Measurements from ENCODE around the gene PGLYRP1.

Gene PGLYRP1

GRCh38 chr19:45996933-45997332, 25.9 kb downstream of the PGLYRP1 start:
- no peak overlapping the region for H3K4me3 ChIP-seq (ENCODE audit: low read depth, low read length)
- no peak for DNase-seq (ENCODE audit: low read depth, low spot score)
- in situ Hi-C loops (cut with HindIII; ENCODE audit: low sequenced_read_pairs), result no loop called here
- no peak for TF ChIP-seq CTCF (IDR thresholded peaks at IDR 0.05; ENCODE audit: low read depth, low read length)

- in situ Hi-C loops (cut with HindIII; ENCODE audit: low sequenced_read_pairs), result no loop called here
- H3K4me3 ChIP-seq (ENCODE audit: low read depth, low read length), result peak overlapping the region; percentile 87
- TF ChIP-seq CTCF (IDR thresholded peaks at IDR 0.05; ENCODE audit: low read depth, low read length), result no peak
- no peak for DNase-seq (ENCODE audit: low read depth, low spot score)
Observed at GRCh38 chr19:45995715-45996385, 27.0 kb downstream of the PGLYRP1 start.

- peak within 1 kb of the TSS; percentile 87 for H3K4me3 ChIP-seq (ENCODE audit: low read depth, low read length)
- TF ChIP-seq CTCF (IDR thresholded peaks at IDR 0.05; ENCODE audit: low read depth, low read length), result no peak
- peak; percentile 100 for DNase-seq (ENCODE audit: low read depth, low spot score)
- in situ Hi-C loops (cut with HindIII; ENCODE audit: low sequenced_read_pairs), result no loop called here
Observed at GRCh38 chr19:45994998-45995714, 27.7 kb downstream of the PGLYRP1 start, which contains the start of gene CCDC61. TSS of gene CCDC61 (plus strand) at chr19:45995467. CDS start at chr19:46003019, 7,552 bp downstream.

GRCh38 chr19:45994456-45994997, 28.3 kb downstream of the PGLYRP1 start:
- in situ Hi-C loops (cut with HindIII; ENCODE audit: low sequenced_read_pairs), result no loop called here
- H3K4me3 ChIP-seq (ENCODE audit: low read depth, low read length), result peak overlapping the region; percentile 48
- no peak for TF ChIP-seq CTCF (IDR thresholded peaks at IDR 0.05; ENCODE audit: low read depth, low read length)
- no peak for DNase-seq (ENCODE audit: low read depth, low spot score)

DNA sequence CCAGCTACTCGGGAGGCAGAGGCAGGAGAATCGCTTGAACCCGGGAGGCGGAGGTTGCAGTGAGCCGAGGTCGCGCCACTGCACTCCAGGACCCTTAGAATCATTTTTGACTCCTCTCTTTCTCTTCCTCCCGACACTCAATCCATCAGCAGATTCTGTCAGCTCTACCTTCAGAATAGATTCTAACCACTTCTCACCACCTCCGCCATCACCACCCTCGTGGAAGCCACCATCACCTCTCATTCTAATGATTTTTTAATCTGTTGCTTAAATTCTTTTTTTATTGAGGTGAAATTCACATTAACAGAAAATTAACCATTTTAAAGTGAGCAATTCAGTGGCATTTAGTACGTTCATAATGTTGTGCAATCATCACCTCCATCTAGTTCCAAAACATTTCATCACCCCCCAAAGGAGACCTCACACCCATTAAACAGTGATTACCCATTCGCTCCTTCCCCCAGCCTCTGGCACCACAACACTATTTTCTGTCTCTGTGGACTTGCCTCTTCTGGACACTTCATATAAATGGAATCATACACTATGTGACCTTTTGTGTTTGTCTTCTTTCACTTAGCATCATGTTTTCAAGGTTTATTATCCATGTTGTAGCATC, 32.6 kb downstream of the PGLYRP1 start:
- no peak for TF ChIP-seq CTCF (IDR thresholded peaks at IDR 0.05; ENCODE audit: low read depth, low read length)
- in situ Hi-C loops (cut with HindIII; ENCODE audit: low sequenced_read_pairs), result no loop called here

DNA sequence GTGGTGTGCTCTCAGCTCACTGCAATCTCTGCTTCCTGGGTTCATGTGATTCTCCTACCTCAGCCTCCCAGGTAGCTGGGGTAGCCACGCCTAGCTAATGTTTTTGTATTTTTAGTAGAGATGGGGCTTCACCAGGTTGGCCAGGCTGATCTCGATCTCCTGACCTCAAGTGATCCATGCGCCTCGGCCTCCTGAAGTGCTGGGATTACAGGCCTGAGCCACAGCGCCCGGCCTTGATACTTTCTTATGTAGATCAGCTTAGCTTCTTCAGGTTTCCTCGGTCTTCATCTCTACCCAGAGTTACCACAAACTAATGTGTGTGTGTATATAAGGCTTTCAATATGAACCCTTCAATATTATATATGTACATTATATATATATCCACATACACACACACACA, 37.5 kb downstream of the PGLYRP1 start:
- no peak for TF ChIP-seq CTCF (IDR thresholded peaks at IDR 0.05; ENCODE audit: low read depth, low read length)
- H3K4me3 ChIP-seq (ENCODE audit: low read depth, low read length), result no peak overlapping the region
- no peak for DNase-seq (ENCODE audit: low read depth, low spot score)
- in situ Hi-C loops (cut with HindIII; ENCODE audit: low sequenced_read_pairs), result no loop called here

More for the DNA sequence above, 32.6 kb downstream of the PGLYRP1 start:
- DNase-seq (ENCODE audit: low read depth, low spot score), result no peak
- no peak overlapping the region for H3K4me3 ChIP-seq (ENCODE audit: low read depth, low read length)

Measured in astrocyte of the spinal cord (primary cell).